ENCODE results near the gene WDR64. TPM values are rescaled to one million over a fixed set of nuclear protein-coding genes. Genes with fewer than 3 reads are reported as not detected.

Gene WDR64
- total and polyA plus RNA-seq, 2 experiments from 2014 or later, result 0.07 TPM; not detected in 1

DNA sequence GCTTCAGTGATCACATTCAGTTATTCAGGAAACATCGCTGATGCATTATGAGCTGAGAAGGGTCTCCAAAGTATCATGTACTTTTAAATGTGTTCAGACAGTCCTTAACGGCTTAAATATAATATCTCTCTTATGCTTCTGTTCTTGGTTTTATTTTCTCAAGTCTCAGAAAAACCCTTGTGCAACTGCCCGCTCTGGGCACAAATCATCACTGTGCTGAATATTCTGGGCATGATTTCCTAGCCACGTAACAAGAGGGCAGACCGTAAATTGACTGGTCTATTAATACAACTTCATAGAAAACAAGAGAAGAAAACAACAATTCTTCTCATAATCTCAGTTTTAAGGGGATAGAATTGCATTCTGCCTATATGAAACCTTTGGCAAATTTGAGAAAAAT, 99.4 kb downstream of the WDR64 start:
- Histone ChIP-seq H3K4me1 (ENCODE audit: insufficient read depth) (no peaks in the 10 kb centered on the region), H3K9me2 (replicated peaks; ENCODE audit: insufficient read depth) (no peaks in the 10 kb centered on the region), H4K20me1 (ENCODE audit: insufficient read depth, poor library complexity, severe bottlenecking) (no peaks in the 10 kb centered on the region), H2AFZ (no peak overlapping the region), H3K79me2 (no peaks in the 10 kb centered on the region), H3K4me2 (no peak overlapping the region), H3K27ac (no peak overlapping the region), H3K27me3 (no peaks in the 10 kb centered on the region), H3K4me3 (no peak overlapping the region), H3K9me3 (ENCODE audit: low read depth) (no peaks in the 10 kb centered on the region), H3K36me3 (replicated peaks; ENCODE audit: insufficient read depth, low read depth) (no peaks in the 10 kb centered on the region)
- WGBS (ENCODE audit: low lambda C conversion rate, missing lambda C conversion rate), result 90% methylated on average over 5 of the region's 5 CpGs
- no peak for TF ChIP-seq EZH2phosphoT487 (IDR thresholded peaks at IDR 0.05; ENCODE audit: low read depth, severe bottlenecking, unreplicated experiment)
- TF ChIP-seq, protein P1, sequence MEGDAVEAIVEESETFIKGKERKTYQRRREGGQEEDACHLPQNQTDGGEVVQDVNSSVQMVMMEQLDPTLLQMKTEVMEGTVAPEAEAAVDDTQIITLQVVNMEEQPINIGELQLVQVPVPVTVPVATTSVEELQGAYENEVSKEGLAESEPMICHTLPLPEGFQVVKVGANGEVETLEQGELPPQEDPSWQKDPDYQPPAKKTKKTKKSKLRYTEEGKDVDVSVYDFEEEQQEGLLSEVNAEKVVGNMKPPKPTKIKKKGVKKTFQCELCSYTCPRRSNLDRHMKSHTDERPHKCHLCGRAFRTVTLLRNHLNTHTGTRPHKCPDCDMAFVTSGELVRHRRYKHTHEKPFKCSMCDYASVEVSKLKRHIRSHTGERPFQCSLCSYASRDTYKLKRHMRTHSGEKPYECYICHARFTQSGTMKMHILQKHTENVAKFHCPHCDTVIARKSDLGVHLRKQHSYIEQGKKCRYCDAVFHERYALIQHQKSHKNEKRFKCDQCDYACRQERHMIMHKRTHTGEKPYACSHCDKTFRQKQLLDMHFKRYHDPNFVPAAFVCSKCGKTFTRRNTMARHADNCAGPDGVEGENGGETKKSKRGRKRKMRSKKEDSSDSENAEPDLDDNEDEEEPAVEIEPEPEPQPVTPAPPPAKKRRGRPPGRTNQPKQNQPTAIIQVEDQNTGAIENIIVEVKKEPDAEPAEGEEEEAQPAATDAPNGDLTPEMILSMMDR (IDR thresholded peaks at IDR 0.05; ENCODE audit: poor library complexity), result no peak
- no peak for TF ChIP-seq EZH2 (IDR thresholded peaks at IDR 0.05; ENCODE audit: borderline replicate concordance)
- no peak for DNase-seq (ENCODE audit: low spot score)

DNA sequence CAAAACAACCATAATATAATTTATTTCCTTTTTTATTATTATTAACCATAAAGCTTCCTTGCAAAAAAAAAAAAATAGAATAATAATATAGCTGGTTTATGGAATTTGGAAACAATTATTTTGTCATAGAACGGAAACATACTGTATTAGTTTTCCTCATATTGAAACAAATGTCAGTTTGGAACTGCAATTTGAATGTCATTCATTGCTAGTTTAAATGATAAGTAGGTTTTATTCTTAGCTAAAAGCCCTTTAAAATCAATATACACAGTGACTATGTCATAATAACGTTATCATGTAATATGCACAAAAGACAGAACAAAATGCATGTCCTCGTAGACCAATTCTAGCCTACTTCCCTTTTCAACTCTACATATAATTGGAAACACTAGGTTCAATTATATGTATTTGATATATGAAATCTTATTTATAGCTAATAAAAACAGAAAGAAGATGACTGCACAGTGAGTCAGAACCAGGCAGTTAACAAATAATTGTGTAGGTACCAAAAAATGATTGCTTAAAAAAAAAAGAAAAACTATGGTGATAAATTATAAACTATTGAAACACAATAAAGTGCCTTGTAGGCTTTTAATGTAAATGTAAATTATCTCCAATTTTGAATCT, 110.7 kb downstream of the WDR64 start:
- Histone ChIP-seq H3K79me2 (no peaks in the 10 kb centered on the region), H4K20me1 (ENCODE audit: insufficient read depth, poor library complexity, severe bottlenecking) (no peaks in the 10 kb centered on the region), H3K36me3 (replicated peaks; ENCODE audit: insufficient read depth, low read depth) (no peaks in the 10 kb centered on the region), H3K4me1 (ENCODE audit: insufficient read depth) (no peaks in the 10 kb centered on the region), H3K4me3 (no peak overlapping the region), H2AFZ (no peak overlapping the region), H3K27ac (no peak overlapping the region), H3K4me2 (no peak overlapping the region), H3K27me3 (no peaks in the 10 kb centered on the region), H3K9me3 (ENCODE audit: low read depth) (no peaks in the 10 kb centered on the region), H3K9me2 (replicated peaks; ENCODE audit: insufficient read depth) (no peaks in the 10 kb centered on the region)
- DNase-seq (ENCODE audit: low spot score), result no peak
- TF ChIP-seq EZH2 (IDR thresholded peaks at IDR 0.05; ENCODE audit: borderline replicate concordance) (no peak), EZH2phosphoT487 (IDR thresholded peaks at IDR 0.05; ENCODE audit: low read depth, severe bottlenecking, unreplicated experiment) (no peak)
- TF ChIP-seq, protein P1 (IDR thresholded peaks at IDR 0.05; ENCODE audit: poor library complexity), result no peak
- 85% methylated on average over 3 of the region's 3 CpGs for WGBS (ENCODE audit: low lambda C conversion rate, missing lambda C conversion rate)

DNA sequence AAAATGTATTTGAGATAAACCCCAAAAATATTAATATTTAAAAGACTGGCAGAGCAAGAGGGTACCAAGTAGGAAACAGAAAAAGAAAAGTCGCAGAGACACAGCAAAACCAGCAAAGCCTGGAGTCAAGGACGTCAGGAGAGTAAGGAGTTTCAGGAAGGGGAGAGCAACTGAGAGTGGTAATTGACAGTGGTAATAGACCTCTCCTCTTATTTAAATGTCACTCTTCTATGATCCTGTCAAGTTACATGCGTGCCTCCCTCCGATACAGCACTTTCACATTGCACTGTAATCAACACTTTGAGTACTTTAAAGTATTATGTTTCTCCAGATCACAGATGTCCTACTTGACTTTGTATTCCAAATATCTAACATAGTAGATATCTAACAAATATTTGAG, 113.3 kb downstream of the WDR64 start:
- Histone ChIP-seq H3K4me1 (ENCODE audit: insufficient read depth) (no peaks in the 10 kb centered on the region), H3K36me3 (replicated peaks; ENCODE audit: insufficient read depth, low read depth) (no peaks in the 10 kb centered on the region), H3K9me3 (ENCODE audit: low read depth) (no peaks in the 10 kb centered on the region), H3K79me2 (no peaks in the 10 kb centered on the region), H3K27me3 (no peaks in the 10 kb centered on the region), H2AFZ (no peak overlapping the region), H3K9me2 (replicated peaks; ENCODE audit: insufficient read depth) (no peaks in the 10 kb centered on the region), H4K20me1 (ENCODE audit: insufficient read depth, poor library complexity, severe bottlenecking) (no peaks in the 10 kb centered on the region), H3K27ac (no peak overlapping the region), H3K4me3 (no peak overlapping the region), H3K4me2 (no peak overlapping the region)
- no peak for DNase-seq (ENCODE audit: low spot score)
- 86% methylated on average over 4 of the region's 4 CpGs for WGBS (ENCODE audit: low lambda C conversion rate, missing lambda C conversion rate)
- TF ChIP-seq EZH2 (IDR thresholded peaks at IDR 0.05; ENCODE audit: borderline replicate concordance) (no peak), EZH2phosphoT487 (IDR thresholded peaks at IDR 0.05; ENCODE audit: low read depth, severe bottlenecking, unreplicated experiment) (no peak)
- TF ChIP-seq, protein P1 (IDR thresholded peaks at IDR 0.05; ENCODE audit: poor library complexity), result no peak

Measured in hepatocyte (in vitro differentiated cells).